SH-SY5Y (cell line): Measurements from ENCODE around the gene ERCC1.

Experiments used
- GATA2 ChIP-seq: IDR thresholded peaks from 2 replicates; pipeline ENCODE4 v1.6.1; 2011; ENCODE audit warnings: mild to moderate bottlenecking, low read depth, low read length
- GATA3 ChIP-seq: IDR thresholded peaks from 2 replicates; pipeline ENCODE4 v1.6.1; 2011; ENCODE audit warnings: low read depth, mild to moderate bottlenecking, low read length, moderate library complexity

DNA sequence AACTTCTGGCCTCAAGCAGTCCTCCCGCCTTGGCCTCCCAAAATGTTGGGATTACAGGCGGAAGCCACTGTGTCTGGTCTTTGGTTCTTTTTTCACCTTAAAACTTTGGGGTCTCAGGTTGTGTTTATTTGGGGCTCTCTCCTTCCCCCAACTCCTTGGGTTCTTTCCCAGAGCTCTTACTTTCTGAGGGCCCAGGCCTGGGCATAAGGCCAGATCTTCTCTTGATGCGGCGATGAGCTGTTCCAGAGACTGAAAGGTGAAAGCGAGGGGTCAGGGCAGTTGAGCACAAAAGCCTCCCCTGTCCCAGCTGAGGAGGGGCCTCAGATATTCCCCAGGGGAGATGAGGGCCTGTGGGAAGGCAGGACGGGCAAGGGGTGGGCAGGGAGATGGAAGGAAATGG is 10.2 kb downstream of the ERCC1 start:
- no peak for TF ChIP-seq GATA3
- no peak for TF ChIP-seq GATA2
